Subcutaneous adipose tissue (tissue), 4 donors: ENCODE measurements around the gene SLC6A6. TPM values are rescaled to one million over a fixed set of nuclear protein-coding genes. Genes with fewer than 3 reads are reported as not detected.

ENCODE experiments used
- total RNA-seq, 4 donors: library from RNA; depleted of rRNA; stranded (reverse); fragments of >200 nt; gene quantifications; one replicate each; pipeline ENCODE4 v1.1.0, GENCODE V29; 2016
- TF ChIP-seq, protein P1 (sequence below): fragments of 450-650 bp; IDR thresholded peaks from one replicate; pipeline ENCODE4 v1.5.1; 2016; ENCODE audit warnings: low read depth, mild to moderate bottlenecking, control low read depth, antibody characterized with exemption, moderate library complexity

Gene SLC6A6
- total RNA-seq, 4 donors from 2014 or later = 20.5 to 64.8 (median 30.7) TPM

DNA sequence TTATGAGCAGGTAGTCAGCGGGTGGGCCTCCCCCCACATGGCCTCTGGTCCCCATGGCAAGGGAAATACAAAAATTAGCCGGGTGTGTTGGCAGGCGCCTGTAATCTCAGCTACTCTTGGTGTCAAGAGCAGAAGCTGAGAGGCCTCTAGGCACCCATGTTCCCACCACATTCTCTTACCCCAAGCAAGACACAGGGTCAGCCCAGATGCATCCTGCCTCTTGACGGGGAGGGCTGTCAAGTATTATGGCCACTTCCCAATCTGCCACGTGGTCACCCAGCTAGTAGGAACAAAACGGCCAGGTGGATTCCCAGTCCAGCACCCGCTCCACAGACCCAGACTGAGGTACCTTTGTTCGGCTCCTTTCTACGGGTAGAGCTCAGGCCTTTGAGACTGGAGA lies 16.2 kb upstream of the SLC6A6 start:
- TF ChIP-seq, protein P1, sequence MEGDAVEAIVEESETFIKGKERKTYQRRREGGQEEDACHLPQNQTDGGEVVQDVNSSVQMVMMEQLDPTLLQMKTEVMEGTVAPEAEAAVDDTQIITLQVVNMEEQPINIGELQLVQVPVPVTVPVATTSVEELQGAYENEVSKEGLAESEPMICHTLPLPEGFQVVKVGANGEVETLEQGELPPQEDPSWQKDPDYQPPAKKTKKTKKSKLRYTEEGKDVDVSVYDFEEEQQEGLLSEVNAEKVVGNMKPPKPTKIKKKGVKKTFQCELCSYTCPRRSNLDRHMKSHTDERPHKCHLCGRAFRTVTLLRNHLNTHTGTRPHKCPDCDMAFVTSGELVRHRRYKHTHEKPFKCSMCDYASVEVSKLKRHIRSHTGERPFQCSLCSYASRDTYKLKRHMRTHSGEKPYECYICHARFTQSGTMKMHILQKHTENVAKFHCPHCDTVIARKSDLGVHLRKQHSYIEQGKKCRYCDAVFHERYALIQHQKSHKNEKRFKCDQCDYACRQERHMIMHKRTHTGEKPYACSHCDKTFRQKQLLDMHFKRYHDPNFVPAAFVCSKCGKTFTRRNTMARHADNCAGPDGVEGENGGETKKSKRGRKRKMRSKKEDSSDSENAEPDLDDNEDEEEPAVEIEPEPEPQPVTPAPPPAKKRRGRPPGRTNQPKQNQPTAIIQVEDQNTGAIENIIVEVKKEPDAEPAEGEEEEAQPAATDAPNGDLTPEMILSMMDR = no peak

DNA sequence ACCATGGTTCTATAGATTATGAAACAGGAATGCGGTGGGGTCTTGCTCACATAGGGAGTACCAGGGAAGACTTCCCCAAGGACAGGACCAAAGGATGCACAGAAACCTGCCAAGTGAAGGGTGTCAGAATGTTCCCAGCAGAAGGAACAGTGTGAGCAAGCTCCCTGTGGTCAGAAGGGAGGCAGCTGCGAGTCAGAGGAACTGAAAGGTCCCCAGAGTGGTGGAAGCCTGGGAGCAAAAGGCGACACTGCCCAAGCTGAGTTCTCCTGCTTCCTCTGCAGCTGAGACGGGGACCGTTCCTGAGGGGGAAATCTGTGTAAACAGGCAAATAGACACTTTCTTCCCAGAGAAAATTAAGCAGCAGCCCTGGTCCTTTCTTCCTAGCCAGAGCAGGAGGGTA lies 14.2 kb upstream of the SLC6A6 start:
- TF ChIP-seq, protein P1 = no peak

DNA sequence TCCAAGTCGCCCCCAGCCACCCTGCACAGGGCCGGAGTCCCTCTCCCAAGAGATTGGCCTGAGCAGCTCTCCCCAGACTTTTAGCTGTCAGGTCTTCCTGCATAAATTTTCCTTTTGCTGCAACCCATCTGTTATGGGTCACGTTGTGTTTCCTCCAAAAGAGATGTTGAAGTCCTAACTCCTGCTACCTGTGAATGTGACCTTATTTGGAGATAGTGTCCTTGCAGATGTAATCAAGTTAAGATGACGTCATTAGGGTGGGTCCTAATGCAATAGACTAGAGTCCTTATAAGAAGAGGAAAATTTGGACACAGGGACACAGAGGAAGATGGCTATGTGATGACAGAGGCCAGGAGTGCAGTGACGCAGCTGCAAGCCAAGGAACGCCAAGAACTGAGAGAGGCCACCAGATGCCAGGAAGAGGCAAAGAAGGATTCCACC lies 13.2 kb upstream of the SLC6A6 start:
- TF ChIP-seq, protein P1 = no peak

DNA sequence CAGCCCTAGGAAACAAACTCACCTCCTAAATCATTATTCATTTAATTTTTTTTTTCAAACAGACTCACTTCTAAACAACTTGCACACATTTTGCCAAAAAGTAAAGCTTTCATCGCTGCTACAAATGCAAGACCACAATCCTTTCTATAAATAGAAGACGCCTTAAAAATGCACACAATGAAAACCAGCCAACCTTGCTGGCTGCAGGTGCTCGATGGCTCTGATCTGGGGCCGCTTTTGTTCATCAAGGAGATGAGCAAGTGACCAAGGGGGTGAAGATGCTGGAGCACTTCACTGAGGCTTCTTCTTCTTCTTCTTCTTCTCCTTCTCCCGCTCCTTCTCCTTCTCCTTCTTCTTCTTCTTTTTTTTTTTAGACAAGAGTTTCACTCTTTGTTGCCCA lies 12.7 kb upstream of the SLC6A6 start:
- TF ChIP-seq, protein P1 = no peak

DNA sequence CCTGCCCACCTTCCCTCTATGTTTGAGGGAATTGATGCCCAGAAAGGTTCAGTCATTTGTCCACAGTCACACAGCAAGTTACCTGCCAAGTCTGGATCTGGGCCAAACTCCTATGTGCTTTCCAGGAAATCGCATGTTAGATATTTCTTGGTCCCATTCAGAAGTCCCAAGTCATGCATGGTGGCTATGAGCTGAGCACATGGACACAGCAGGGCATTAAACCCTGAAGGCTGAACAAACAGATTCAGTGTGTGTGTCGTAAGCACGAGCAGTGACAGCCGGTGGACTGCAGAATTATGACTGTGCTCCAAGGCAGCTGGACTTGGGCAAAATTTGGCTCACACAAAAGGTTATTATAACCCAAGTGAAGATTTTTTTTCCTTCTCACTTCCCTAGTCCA lies 11.4 kb upstream of the SLC6A6 start:
- TF ChIP-seq, protein P1 = no peak

DNA sequence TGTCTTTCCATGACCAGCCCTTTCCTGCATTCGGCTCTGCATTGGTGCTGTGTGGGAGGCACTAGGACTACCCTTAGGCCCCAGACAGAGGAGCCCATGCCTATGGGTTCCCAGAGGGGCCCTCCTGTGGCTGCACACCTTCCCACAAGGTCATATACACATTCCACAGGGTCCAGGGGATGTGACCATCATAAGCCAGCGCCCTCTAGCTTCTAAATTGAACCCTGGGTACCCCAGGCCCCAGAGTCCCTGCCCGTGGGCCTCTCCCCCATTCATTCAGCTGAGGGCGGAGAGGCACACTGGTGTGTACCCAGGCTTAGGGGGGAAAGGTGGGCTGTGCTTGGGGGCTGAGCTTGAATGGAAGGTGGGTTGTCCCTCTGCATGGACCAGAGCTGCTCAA lies 10.2 kb upstream of the SLC6A6 start:
- TF ChIP-seq, protein P1 = no peak

DNA sequence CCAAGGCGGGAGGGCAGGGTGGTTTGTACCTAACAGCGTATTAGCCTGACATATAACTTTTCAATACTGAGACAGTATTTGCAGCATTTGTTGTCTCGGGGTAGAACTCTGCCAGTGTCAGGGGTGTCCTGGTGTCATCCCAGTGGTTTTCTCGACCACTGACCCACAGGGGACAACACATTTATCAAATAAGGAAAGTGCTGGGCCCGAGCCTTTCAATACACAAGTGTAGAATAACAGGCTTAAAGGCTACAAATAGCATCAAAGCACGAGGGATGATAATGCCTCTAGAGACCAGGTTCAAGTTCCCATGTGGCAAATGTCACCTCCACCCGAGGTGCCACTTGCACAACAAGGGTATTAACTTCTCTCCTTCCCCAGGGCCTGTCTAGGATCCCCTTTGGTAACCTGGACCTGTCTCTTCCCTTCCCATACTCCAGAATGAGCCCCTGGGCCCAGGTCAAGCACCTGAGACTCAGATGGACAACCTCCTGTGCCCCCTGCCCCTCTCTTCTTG lies 9.5 kb upstream of the SLC6A6 start:
- TF ChIP-seq, protein P1 = no peak
